SK-N-SH (cell line): ENCODE measurements around the gene RAB40C. TPM values are rescaled to one million over a fixed set of nuclear protein-coding genes. Genes with fewer than 3 reads are reported as not detected.

ENCODE experiments used
- CTCF ChIA-PET: fragments of 300-600, 350-600 bp; formaldehyde crosslinking; extraction: SDS; loops from one replicate; lab custom pipeline; 2021; lab: Yijun Ruan, JAX
- POLR2A ChIA-PET: fragments of 350-600 bp; sonication (Branson Sonifier 250); formaldehyde crosslinking; extraction: SDS; loops from one replicate; lab custom pipeline; 2020; ENCODE audit warnings: antibody characterized with exemption, inconsistent platforms; lab: Yijun Ruan, JAX
- DNase-seq: peaks from one replicate; pipeline ENCODE4 v3.0.0; 2012
- H2AFZ ChIP-seq: fragments of 200-600 bp; sonication (generic); 2 replicates; pipeline ENCODE4 v1.8.1; 2016; ENCODE audit warnings: antibody characterized with exemption, mild to moderate bottlenecking, low read depth
- H3F3A ChIP-seq: fragments of 200-600 bp; sonication (generic); replicated peaks from 2 replicates; pipeline ENCODE3; 2016; ENCODE audit warnings: antibody characterized with exemption, mild to moderate bottlenecking; ENCODE audit not compliant: insufficient read depth
- H3K27ac ChIP-seq, 2 experiments: fragments of 200-500 bp in 1 of 2; fragments of 200-600 bp in 1 of 2; sonication (Bioruptor generic) in 1 of 2; sonication (generic), shearing (Covaris generic) in 1 of 2; 2 replicates each; pipeline versions ENCODE4 v1.5.1 to v1.6.1; 2014 to 2016; ENCODE audit warnings: low read depth in 2 of 2, inconsistent platforms in 1 of 2, low read length in 1 of 2, mild to moderate bottlenecking in 1 of 2, mixed read lengths in 1 of 2
- H3K27me3 ChIP-seq: fragments of 200-600 bp; sonication (generic), shearing (Covaris generic); 2 replicates; pipeline ENCODE4 v1.6.1; 2016; ENCODE audit warnings: mixed run types; ENCODE audit not compliant: insufficient read depth
- H3K36me3 ChIP-seq, 2 experiments: fragments of 200-500 bp in 1 of 2; fragments of 200-600 bp in 1 of 2; sonication (Bioruptor generic) in 1 of 2; sonication (generic) in 1 of 2; replicated peaks in 1 of 2; 2 replicates each; pipeline versions ENCODE3 to v1.5.1; 2014 to 2016; ENCODE audit warnings: low read length in 1 of 2, mild to moderate bottlenecking in 1 of 2; ENCODE audit not compliant: insufficient read depth in 2 of 2, control insufficient read depth in 1 of 2
- H3K4me1 ChIP-seq, 2 experiments: fragments of 200-500 bp in 1 of 2; fragments of 200-600 bp in 1 of 2; sonication (Bioruptor generic) in 1 of 2; sonication (generic), shearing (Covaris generic) in 1 of 2; 2 replicates each; pipeline versions ENCODE4 v1.5.1 to v1.6.1; 2014 to 2016; ENCODE audit warnings: low read depth in 1 of 2, low read length in 1 of 2, mixed run types in 1 of 2; ENCODE audit not compliant: insufficient read depth in 2 of 2, control insufficient read depth in 1 of 2
- H3K4me2 ChIP-seq: fragments of 200-600 bp; sonication (generic), shearing (Covaris generic); 2 replicates; pipeline ENCODE4 v1.6.1; 2017; ENCODE audit warnings: mixed run types
- H3K4me3 ChIP-seq, 2 experiments: fragments of 200-500 bp in 1 of 2; fragments of 200-600 bp in 1 of 2; sonication (Bioruptor generic) in 1 of 2; sonication (generic), shearing (Covaris generic) in 1 of 2; 2 replicates each; pipeline versions ENCODE4 v1.5.1 to v1.8.1; 2014 to 2016; ENCODE audit warnings: low read depth in 2 of 2, inconsistent platforms in 1 of 2, low read length in 1 of 2, mild to moderate bottlenecking in 1 of 2, mixed read lengths in 1 of 2, moderate library complexity in 1 of 2
- H3K79me2 ChIP-seq: fragments of 200-600 bp; sonication (generic); 2 replicates; pipeline ENCODE4 v1.8.1; 2017; ENCODE audit warnings: mild to moderate bottlenecking; ENCODE audit not compliant: insufficient read depth
- H3K9ac ChIP-seq: fragments of 200-600 bp; sonication (generic); 2 replicates; pipeline ENCODE4 v1.6.1; 2017; ENCODE audit warnings: mixed run types
- H3K9me2 ChIP-seq: fragments of 200-600 bp; sonication (generic); 2 replicates; pipeline ENCODE4 v1.6.1; 2017; ENCODE audit warnings: mixed run types
- H3K9me3 ChIP-seq: fragments of 200-600 bp; sonication (generic); 2 replicates; pipeline ENCODE4 v1.6.1; 2017; ENCODE audit warnings: mixed run types, mild to moderate bottlenecking, moderate library complexity
- H4K20me1 ChIP-seq: fragments of 200-600 bp; sonication (generic); 2 replicates; pipeline ENCODE4 v1.6.1; 2017; ENCODE audit warnings: mild to moderate bottlenecking, mixed run types; ENCODE audit not compliant: insufficient read depth
- ELF1 ChIP-seq: IDR thresholded peaks from 2 replicates; pipeline ENCODE4 v1.4.0; 2012
- EP300 ChIP-seq, 2 experiments: IDR thresholded peaks; 2 replicates each; pipeline versions ENCODE4 v1.4.0 to v1.6.1; 2012; ENCODE audit warnings: borderline replicate concordance in 1 of 2, low read depth in 1 of 2, low read length in 1 of 2
- GATA2 ChIP-seq: sonication (generic); formaldehyde crosslinking; IDR thresholded peaks from 2 replicates; pipeline ENCODE4 v1.5.0; 2020; ENCODE audit warnings: mild to moderate bottlenecking, missing genetic modification reagents
- JUND ChIP-seq: IDR thresholded peaks from 2 replicates; pipeline ENCODE4 v1.4.0; 2012
- MEF2A ChIP-seq: IDR thresholded peaks from 2 replicates; pipeline ENCODE4 v1.4.0; 2012; ENCODE audit warnings: low read depth, borderline replicate concordance
- POLR2AphosphoS5 ChIP-seq: IDR thresholded peaks from 2 replicates; pipeline ENCODE4 v1.6.1; 2012; ENCODE audit warnings: low read depth, low read length
- RXRA ChIP-seq: IDR thresholded peaks from 2 replicates; pipeline ENCODE4 v1.4.0; 2012; ENCODE audit warnings: low read depth, mild to moderate bottlenecking, borderline replicate concordance
- SIN3A ChIP-seq: IDR thresholded peaks from 2 replicates; pipeline ENCODE4 v1.6.1; 2012; ENCODE audit warnings: low read depth, mild to moderate bottlenecking, low read length, moderate library complexity, borderline replicate concordance
- WGBS: methylation state at CpG from one replicate; pipeline ENCODE4 v1.1.6; 2017; ENCODE audit warnings: low lambda C conversion rate; 5-methylcytosine and 5-hydroxymethylcytosine counted together
- polyA plus RNA-seq, 3 experiments: library from polyadenylated mRNA; depleted of rRNA; stranded (reverse); fragments of >200 nt; gene quantifications; 2 replicates each; pipeline ENCODE4 v1.2.3, GENCODE V29; 2012
- TF ChIP-seq, protein P1 (sequence below): IDR thresholded peaks from 2 replicates; pipeline ENCODE4 v1.4.0; 2012; ENCODE audit warnings: low read depth, borderline replicate concordance
- TF ChIP-seq, protein P2 (sequence below): IDR thresholded peaks from 2 replicates; pipeline ENCODE4 v1.6.1; 2012; ENCODE audit warnings: mild to moderate bottlenecking, low read depth, low read length, moderate library complexity
- TF ChIP-seq, protein P3 (sequence below): IDR thresholded peaks from 2 replicates; pipeline ENCODE4; 2012

RAB40C gene
- polyA plus RNA-seq, 1 of the 3 experiments (the other 2 are of a cell fraction): 13.0 TPM

DNA sequence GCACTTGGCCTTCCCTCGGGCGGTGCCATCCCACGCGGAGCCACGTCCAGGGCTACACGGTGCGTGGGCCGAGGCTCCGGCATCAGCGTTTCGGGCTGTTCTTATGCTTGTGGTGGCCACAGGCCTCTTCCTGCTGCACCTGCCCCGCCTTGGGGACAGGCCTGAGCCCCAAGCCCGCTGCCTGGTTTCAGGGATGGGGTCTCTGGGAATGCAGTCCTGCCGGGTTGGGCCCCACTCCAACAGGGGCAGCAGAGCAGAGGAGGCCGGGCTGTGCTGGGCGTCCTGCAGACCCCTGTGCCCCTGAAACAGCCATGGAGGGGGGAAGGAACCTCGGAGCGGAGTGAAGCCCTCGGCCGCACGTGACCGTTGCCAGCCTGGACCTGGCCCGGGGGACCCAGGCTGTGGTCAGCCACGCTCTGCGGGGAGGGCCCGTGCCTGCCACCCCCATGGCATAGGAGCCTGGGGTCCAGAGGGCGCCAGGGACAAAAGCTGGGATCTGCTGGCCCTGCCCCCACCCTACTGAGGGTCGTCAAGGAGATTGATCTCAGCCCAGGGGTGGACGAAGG lies 40.5 kb downstream of the RAB40C start:
- TF ChIP-seq ELF1: no peak
- TF ChIP-seq MEF2A: no peak
- TF ChIP-seq RXRA: no peak
- Histone ChIP-seq H2AFZ (no peak overlapping the region), H3K9me3 (no peaks in the 10 kb centered on the region), H4K20me1 (no peaks in the 10 kb centered on the region), H3K36me3 (peaks cover 0 to 19% of the 10 kb centered on the region in 2 experiments), H3K4me3 (no peak overlapping the region), H3K79me2 (peaks cover 5% of the 10 kb centered on the region; the same call in 1 of the 2 replicates), H3F3A (no peaks in the 10 kb centered on the region), H3K27ac (peak overlapping the region in 1 of 2 experiments; percentile 50; a peak in 1 of 4 replicates), H3K9ac (no peak overlapping the region), H3K4me2 (no peak overlapping the region), H3K27me3 (no peaks in the 10 kb centered on the region), H3K4me1 (peaks cover 10 to 34% of the 10 kb centered on the region in 2 experiments; a peak in 3 of 4 replicates), H3K9me2 (no peaks in the 10 kb centered on the region)
- WGBS: 83% methylated on average over 11 of the region's 29 CpGs
- no peak for DNase-seq
- ChIA-PET CTCF (interaction anchor here (0.9 to 1.4 kb wide), 2 partner anchors 18 to 19 kb away, joined by 4 to 6 read pairs; partner anchors contain the start of gene WDR90), POLR2A (interaction anchor here (0.9 kb wide), 2 partner anchors 29 to 60 kb away, joined by 3 read pairs; no protein-coding TSS in a partner anchor)

DNA sequence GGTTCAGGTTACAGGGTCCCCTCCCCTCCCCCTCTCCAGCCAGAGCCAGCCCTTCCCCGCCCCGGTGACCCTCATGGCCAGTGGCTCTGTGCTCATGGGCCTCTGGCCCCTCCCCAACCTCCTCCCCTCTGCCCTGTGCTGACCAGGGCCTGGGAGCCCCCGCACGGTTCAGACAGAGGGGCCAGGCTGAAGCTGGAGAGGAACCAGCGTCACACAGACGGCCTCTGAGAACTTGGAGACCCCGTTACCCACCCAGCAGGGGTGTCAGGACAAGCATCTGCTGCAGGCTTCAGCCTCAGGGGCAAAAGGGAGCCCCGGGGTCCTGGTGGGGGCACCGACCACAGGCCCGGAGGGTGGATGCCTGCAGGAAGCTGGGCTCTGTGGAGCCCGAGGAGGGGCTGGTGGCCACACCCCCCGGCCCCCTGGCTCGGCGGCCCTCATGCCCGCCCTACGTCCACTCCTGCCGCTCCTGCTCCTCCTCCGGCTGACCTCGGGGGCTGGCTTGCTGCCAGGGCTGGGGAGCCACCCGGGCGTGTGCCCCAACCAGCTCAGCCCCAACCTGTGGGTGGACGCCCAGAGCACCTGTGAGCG lies 41.0 kb downstream of the RAB40C start, which contains the start of gene WFIKKN1:
TSS of gene WFIKKN1 (plus strand) at position 171 of the 591 bp plus-strand sequence. CDS start at position 440, 269 bp downstream.
- POLR2A ChIA-PET: no interaction called here
- H4K20me1 ChIP-seq: no peaks in the 10 kb centered on the region
- DNase-seq: peak; percentile 71
- no peaks in the 10 kb centered on the region for H3F3A ChIP-seq
- WGBS: 60% methylated on average over 2 of the region's 23 CpGs
- H3K4me2 ChIP-seq: no peak within 1 kb of the TSS
- H3K9ac ChIP-seq: no peak within 1 kb of the TSS
- TF ChIP-seq GATA2 (CRISPR knock-in tag): no peak
- TF ChIP-seq POLR2AphosphoS5: 0 out of 2 replicates have a peak, but pooled peaks have one; percentile 3
- TF ChIP-seq, all 33 proteins: peak for 1
- Histone ChIP-seq H3K79me2 (peaks cover 11% of the 10 kb centered on the region; the same call in 1 of the 2 replicates), H3K27ac (peak within 1 kb of the TSS in 1 of 2 experiments; percentile 50; a peak in 1 of 4 replicates), H3K4me3 (no peak within 1 kb of the TSS), H3K9me3 (no peaks in the 10 kb centered on the region), H3K4me1 (peaks cover 10 to 36% of the 10 kb centered on the region in 2 experiments; a peak in 3 of 4 replicates), H3K9me2 (no peaks in the 10 kb centered on the region), H3K36me3 (peaks cover 0 to 18% of the 10 kb centered on the region in 2 experiments), H2AFZ (no peak within 1 kb of the TSS), H3K27me3 (no peaks in the 10 kb centered on the region)
- CTCF ChIA-PET: interaction anchor here (0.9 to 1.4 kb wide), 2 partner anchors 17 to 18 kb away, joined by 4 to 6 read pairs; partner anchors contain the start of gene WDR90

DNA sequence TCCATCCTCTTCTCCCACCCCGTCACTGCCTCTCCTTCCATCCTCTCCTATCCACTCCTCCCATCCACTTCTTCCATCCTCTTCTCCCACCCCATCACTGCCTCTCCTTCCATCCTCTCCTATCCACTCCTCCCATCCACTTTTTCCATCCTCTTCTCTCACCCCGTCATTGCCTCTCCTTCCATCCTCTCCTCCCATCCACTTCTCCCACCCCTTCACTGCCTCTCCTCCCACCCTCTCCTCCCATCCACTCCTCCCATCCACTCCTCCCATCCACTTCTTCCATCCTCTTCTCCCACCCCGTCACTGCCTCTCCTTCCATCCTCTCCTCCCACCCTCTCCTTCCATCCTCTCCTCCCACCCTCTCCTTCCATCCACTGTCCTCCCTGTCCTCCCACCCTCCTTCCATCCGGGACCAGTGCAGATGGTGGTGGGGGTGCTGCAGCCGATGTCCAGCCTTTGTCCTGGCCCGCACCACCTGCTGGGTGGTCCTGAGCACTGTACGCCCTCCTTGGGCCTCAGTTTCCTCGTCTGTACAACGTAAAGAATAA lies 42.0 kb downstream of the RAB40C start:
- Histone ChIP-seq H3K36me3 (peaks cover 0 to 16% of the 10 kb centered on the region in 2 experiments), H3K4me3 (no peak overlapping the region), H3K27me3 (no peaks in the 10 kb centered on the region), H3K27ac (no peak overlapping the region), H3K4me1 (peaks cover 6 to 36% of the 10 kb centered on the region in 2 experiments; a peak in 2 of 4 replicates), H3K9me3 (no peaks in the 10 kb centered on the region), H3K79me2 (peaks cover 12% of the 10 kb centered on the region; the same call in 1 of the 2 replicates), H2AFZ (no peak overlapping the region), H3K9me2 (no peaks in the 10 kb centered on the region), H4K20me1 (no peaks in the 10 kb centered on the region; the same call in 1 of the 2 replicates), H3K9ac (no peak overlapping the region), H3K4me2 (no peak overlapping the region), H3F3A (no peaks in the 10 kb centered on the region)
- DNase-seq: no peak
- WGBS: 88% methylated on average over 9 of the region's 9 CpGs
- TF ChIP-seq, protein P1, sequence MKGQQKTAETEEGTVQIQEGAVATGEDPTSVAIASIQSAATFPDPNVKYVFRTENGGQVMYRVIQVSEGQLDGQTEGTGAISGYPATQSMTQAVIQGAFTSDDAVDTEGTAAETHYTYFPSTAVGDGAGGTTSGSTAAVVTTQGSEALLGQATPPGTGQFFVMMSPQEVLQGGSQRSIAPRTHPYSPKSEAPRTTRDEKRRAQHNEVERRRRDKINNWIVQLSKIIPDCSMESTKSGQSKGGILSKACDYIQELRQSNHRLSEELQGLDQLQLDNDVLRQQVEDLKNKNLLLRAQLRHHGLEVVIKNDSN: no peak
- TF ChIP-seq SIN3A (no peak), POLR2AphosphoS5 (no peak), EP300 (IDR thresholded peaks at IDR 0.05; ENCODE audit: borderline replicate concordance in 1 of 2, low read depth in 1 of 2, low read length in 1 of 2) (no peak), JUND (no peak)
- TF ChIP-seq, protein P2, sequence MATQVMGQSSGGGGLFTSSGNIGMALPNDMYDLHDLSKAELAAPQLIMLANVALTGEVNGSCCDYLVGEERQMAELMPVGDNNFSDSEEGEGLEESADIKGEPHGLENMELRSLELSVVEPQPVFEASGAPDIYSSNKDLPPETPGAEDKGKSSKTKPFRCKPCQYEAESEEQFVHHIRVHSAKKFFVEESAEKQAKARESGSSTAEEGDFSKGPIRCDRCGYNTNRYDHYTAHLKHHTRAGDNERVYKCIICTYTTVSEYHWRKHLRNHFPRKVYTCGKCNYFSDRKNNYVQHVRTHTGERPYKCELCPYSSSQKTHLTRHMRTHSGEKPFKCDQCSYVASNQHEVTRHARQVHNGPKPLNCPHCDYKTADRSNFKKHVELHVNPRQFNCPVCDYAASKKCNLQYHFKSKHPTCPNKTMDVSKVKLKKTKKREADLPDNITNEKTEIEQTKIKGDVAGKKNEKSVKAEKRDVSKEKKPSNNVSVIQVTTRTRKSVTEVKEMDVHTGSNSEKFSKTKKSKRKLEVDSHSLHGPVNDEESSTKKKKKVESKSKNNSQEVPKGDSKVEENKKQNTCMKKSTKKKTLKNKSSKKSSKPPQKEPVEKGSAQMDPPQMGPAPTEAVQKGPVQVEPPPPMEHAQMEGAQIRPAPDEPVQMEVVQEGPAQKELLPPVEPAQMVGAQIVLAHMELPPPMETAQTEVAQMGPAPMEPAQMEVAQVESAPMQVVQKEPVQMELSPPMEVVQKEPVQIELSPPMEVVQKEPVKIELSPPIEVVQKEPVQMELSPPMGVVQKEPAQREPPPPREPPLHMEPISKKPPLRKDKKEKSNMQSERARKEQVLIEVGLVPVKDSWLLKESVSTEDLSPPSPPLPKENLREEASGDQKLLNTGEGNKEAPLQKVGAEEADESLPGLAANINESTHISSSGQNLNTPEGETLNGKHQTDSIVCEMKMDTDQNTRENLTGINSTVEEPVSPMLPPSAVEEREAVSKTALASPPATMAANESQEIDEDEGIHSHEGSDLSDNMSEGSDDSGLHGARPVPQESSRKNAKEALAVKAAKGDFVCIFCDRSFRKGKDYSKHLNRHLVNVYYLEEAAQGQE: no peak
- TF ChIP-seq, protein P3, sequence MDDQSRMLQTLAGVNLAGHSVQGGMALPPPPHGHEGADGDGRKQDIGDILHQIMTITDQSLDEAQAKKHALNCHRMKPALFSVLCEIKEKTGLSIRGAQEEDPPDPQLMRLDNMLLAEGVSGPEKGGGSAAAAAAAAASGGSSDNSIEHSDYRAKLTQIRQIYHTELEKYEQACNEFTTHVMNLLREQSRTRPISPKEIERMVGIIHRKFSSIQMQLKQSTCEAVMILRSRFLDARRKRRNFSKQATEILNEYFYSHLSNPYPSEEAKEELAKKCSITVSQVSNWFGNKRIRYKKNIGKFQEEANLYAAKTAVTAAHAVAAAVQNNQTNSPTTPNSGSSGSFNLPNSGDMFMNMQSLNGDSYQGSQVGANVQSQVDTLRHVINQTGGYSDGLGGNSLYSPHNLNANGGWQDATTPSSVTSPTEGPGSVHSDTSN: no peak
- CTCF ChIA-PET: interaction anchor here (1.4 kb wide), 1 partner anchor 16 kb away, joined by 6 read pairs; no protein-coding TSS in a partner anchor
- POLR2A ChIA-PET: no interaction called here
